Esophagus muscularis mucosa (tissue), 4 donors: ENCODE measurements around the gene NPVF. TPM values are rescaled to one million over a fixed set of nuclear protein-coding genes. Genes with fewer than 3 reads are reported as not detected.

Source experiments
- DNase-seq: peaks from one replicate; pipeline ENCODE4 v3.0.0-alpha.2; 2017; ENCODE audit errors: extremely low spot score
- H3K27ac ChIP-seq, 4 donors: fragments of 200-600 bp; sonication (generic); replicated peaks in 1 of 4; 1 replicate in 3 of 4; 2 replicates in 1 of 4; pipeline ENCODE4 v1.5.1; 2016 to 2019; ENCODE audit warnings: mild to moderate bottlenecking in 1 of 4
- H3K27me3 ChIP-seq, 4 donors: fragments of 200-600 bp; sonication (generic); one replicate each; pipeline versions ENCODE4 v1.5.1 to v1.6.0; 2016 to 2019
- H3K36me3 ChIP-seq, 4 donors: fragments of 200-600 bp; sonication (generic); one replicate each; pipeline ENCODE4 v1.5.1; 2016 to 2019
- H3K4me1 ChIP-seq, 4 donors: fragments of 200-600 bp; sonication (generic); one replicate each; pipeline ENCODE4 v1.5.1; 2016 to 2019
- H3K4me3 ChIP-seq, 4 donors: fragments of 200-600 bp; sonication (generic); 1 replicate in 2 of 4; 2 replicates in 2 of 4; pipeline ENCODE4 v1.5.1; 2016 to 2019; ENCODE audit warnings: mild to moderate bottlenecking in 4 of 4, moderate library complexity in 1 of 4
- H3K9me3 ChIP-seq, 4 donors: fragments of 200-600 bp; sonication (generic); 1 replicate in 3 of 4; 2 replicates in 1 of 4; pipeline ENCODE4 v1.5.1; 2016 to 2019
- CTCF ChIP-seq, 3 experiments: fragments of 200-600 bp in 2 of 3; fragments of 450-650 bp in 1 of 3; sonication (generic) in 2 of 3; IDR thresholded peaks; one replicate each; pipeline ENCODE4 v1.5.1; 2017 to 2019; ENCODE audit warnings: antibody characterized with exemption in 3 of 3, mild to moderate bottlenecking in 2 of 3, moderate library complexity in 1 of 3
- EP300 ChIP-seq: sonication (generic); formaldehyde crosslinking; IDR thresholded peaks from one replicate; pipeline ENCODE4 v1.6.1; 2017; ENCODE audit warnings: antibody characterized with exemption
- POLR2A ChIP-seq: fragments of 450-650 bp; IDR thresholded peaks from one replicate; pipeline ENCODE4 v1.6.1; 2017; ENCODE audit warnings: antibody characterized with exemption, moderate library complexity, mild to moderate bottlenecking, low read depth
- POLR2AphosphoS5 ChIP-seq, 2 donors: sonication (generic); formaldehyde crosslinking; IDR thresholded peaks; one replicate each; pipeline ENCODE4 v1.6.1; 2017; ENCODE audit warnings: antibody characterized with exemption in 2 of 2
- WGBS: methylation state at CpG from one replicate; pipeline ENCODE4 v1.1.5; 2018; 5-methylcytosine and 5-hydroxymethylcytosine counted together
- intact Hi-C: fragments of 100-400 bp; cut with DNase I; formaldehyde crosslinking; loops from one replicate; pipeline ENCODE4 v1.15.1; 2023
- total RNA-seq, 4 donors: library from RNA; depleted of rRNA; stranded (reverse); fragments of >200 nt; gene quantifications; one replicate each; pipeline versions ENCODE4 v1.1.0 to v1.2.1, GENCODE V29; 2016

NPVF gene
- total RNA-seq, 4 donors from 2014 or later, result not detected

- H3K27ac ChIP-seq, result no peak overlapping the region
- intact Hi-C loops, result loop anchor here (5.0 kb wide), 1 partner anchor 598 kb away; no protein-coding TSS in a partner anchor
- H3K27me3 ChIP-seq, result no peaks in the 10 kb centered on the region
- no peak for TF ChIP-seq EP300
- TF ChIP-seq POLR2AphosphoS5 (IDR thresholded peaks at IDR 0.05), result no peak
- TF ChIP-seq CTCF (IDR thresholded peaks at IDR 0.05), result no peak
- TF ChIP-seq POLR2A, result no peak
- peaks cover 0 to 6% (median 5%) of the 10 kb centered on the region in 4 donors for H3K4me1 ChIP-seq
- no peak overlapping the region for H3K4me3 ChIP-seq
- H3K9me3 ChIP-seq, result no peaks in the 10 kb centered on the region
- H3K36me3 ChIP-seq, result no peaks in the 10 kb centered on the region
- 89% methylated on average over 3 of the region's 3 CpGs for WGBS
- DNase-seq, result no peak
Measured at GRCh38 chr7:25254604-25255003, 26.3 kb upstream of the NPVF start.

- TF ChIP-seq POLR2AphosphoS5 (IDR thresholded peaks at IDR 0.05) (no peak), EP300 (no peak), POLR2A (no peak), CTCF (IDR thresholded peaks at IDR 0.05) (no peak)
- no peaks in the 10 kb centered on the region for H3K9me3 ChIP-seq
- H3K27ac ChIP-seq, result no peak overlapping the region
- H3K36me3 ChIP-seq, result no peaks in the 10 kb centered on the region
- H3K27me3 ChIP-seq, result no peaks in the 10 kb centered on the region
- intact Hi-C loops, result no loop called here
- no peaks in the 10 kb centered on the region for H3K4me1 ChIP-seq
- H3K4me3 ChIP-seq, result no peak overlapping the region
- WGBS, result 76% methylated on average over 1 of the region's 1 CpG
- no peak for DNase-seq
Measured at GRCh38 chr7:25253714-25254113, 25.4 kb upstream of the NPVF start.

- no peak overlapping the region for H3K4me3 ChIP-seq
- no peak for DNase-seq
- 91% methylated on average over 3 of the region's 3 CpGs for WGBS
- intact Hi-C loops, result no loop called here
- no peaks in the 10 kb centered on the region for H3K4me1 ChIP-seq
- H3K9me3 ChIP-seq, result no peaks in the 10 kb centered on the region
- TF ChIP-seq POLR2AphosphoS5 (IDR thresholded peaks at IDR 0.05) (no peak), EP300 (no peak), POLR2A (no peak), CTCF (IDR thresholded peaks at IDR 0.05) (no peak)
- no peaks in the 10 kb centered on the region for H3K36me3 ChIP-seq
- no peaks in the 10 kb centered on the region for H3K27me3 ChIP-seq
- H3K27ac ChIP-seq, result no peak overlapping the region
Measured at GRCh38 chr7:25250386-25250785, 22.1 kb upstream of the NPVF start.

- H3K4me1 ChIP-seq, result no peaks in the 10 kb centered on the region
- no peak overlapping the region for H3K4me3 ChIP-seq
- no peak for TF ChIP-seq POLR2A
- no peak for TF ChIP-seq POLR2AphosphoS5 (IDR thresholded peaks at IDR 0.05)
- TF ChIP-seq EP300, result no peak
- TF ChIP-seq CTCF (IDR thresholded peaks at IDR 0.05), result no peak
- DNase-seq, result no peak
- H3K36me3 ChIP-seq, result no peaks in the 10 kb centered on the region
- H3K9me3 ChIP-seq, result no peaks in the 10 kb centered on the region
- intact Hi-C loops, result no loop called here
- no peaks in the 10 kb centered on the region for H3K27me3 ChIP-seq
- WGBS, result 95% methylated on average over 3 of the region's 3 CpGs
- H3K27ac ChIP-seq, result no peak overlapping the region
Measured at GRCh38 chr7:25249772-25250171, 21.5 kb upstream of the NPVF start.

- intact Hi-C loops, result no loop called here
- Histone ChIP-seq H3K4me1 (peaks cover 0 to 14% (median 6%) of the 10 kb centered on the region in 4 donors), H3K27ac (no peak overlapping the region), H3K9me3 (no peaks in the 10 kb centered on the region), H3K36me3 (no peaks in the 10 kb centered on the region), H3K27me3 (no peaks in the 10 kb centered on the region), H3K4me3 (no peak overlapping the region)
- 92% methylated on average over 1 of the region's 1 CpG for WGBS
- TF ChIP-seq POLR2AphosphoS5 (IDR thresholded peaks at IDR 0.05) (no peak), POLR2A (no peak), EP300 (no peak), CTCF (IDR thresholded peaks at IDR 0.05) (no peak)
- DNase-seq, result no peak
Measured at GRCh38 chr7:25246306-25246705, 18.0 kb upstream of the NPVF start.
